GM12878 (cell line): ENCODE measurements around the gene MAB21L3. TPM values are rescaled to one million over a fixed set of nuclear protein-coding genes. Genes with fewer than 3 reads are reported as not detected.

ENCODE experiments used
- ESRRA ChIP-seq: IDR thresholded peaks from 2 replicates; pipeline ENCODE4 v1.6.1; 2012; ENCODE audit warnings: mild to moderate bottlenecking, low read length, improper control_type of control experiment
- MEF2A ChIP-seq: IDR thresholded peaks from 2 replicates; pipeline ENCODE4 v1.6.1; 2011; ENCODE audit warnings: low read depth, mild to moderate bottlenecking, low read length, moderate library complexity; ENCODE audit not compliant: insufficient read depth
- NFIC ChIP-seq: IDR thresholded peaks from 2 replicates; pipeline ENCODE4 v1.6.1; 2012; ENCODE audit warnings: low read depth, mild to moderate bottlenecking, inconsistent platforms, low read length, moderate library complexity
- NR2F1 ChIP-seq: fragments of 450-650 bp; conservative IDR thresholded peaks from 2 replicates; pipeline ENCODE4 v1.6.1; 2017; ENCODE audit warnings: mild to moderate bottlenecking
- ZBTB4 ChIP-seq: fragments of 450-650 bp; formaldehyde crosslinking; IDR thresholded peaks from 2 replicates; pipeline ENCODE4 v1.4.0; 2022; ENCODE audit warnings: mild to moderate bottlenecking, moderate library complexity
- ZBTB40 ChIP-seq: fragments of 450-650 bp; IDR thresholded peaks from 2 replicates; pipeline ENCODE4 v1.6.1; 2016; ENCODE audit warnings: mild to moderate bottlenecking, moderate library complexity, borderline replicate concordance
- polyA plus RNA-seq, 11 experiments: library from polyadenylated mRNA; depleted of rRNA in 4 of 11; unstranded in 6 of 11; stranded (reverse) in 5 of 11; fragments of >200 nt; fragmentation: Nextera tagmentation in 4 of 11; fragmentation: Illumina TruSeq in 1 of 11; extraction: Ambion mirVana in 4 of 11; extraction: Trizol in 1 of 11; gene quantifications; 1 replicate in 1 of 11; 2 replicates in 10 of 11; pipeline versions ENCODE4 v1.2.1 to v1.2.3, GENCODE V29; 2011 to 2016; ENCODE audit warnings: inconsistent platforms in 2 of 11, missing spikeins in 2 of 11, low read depth in 1 of 11
- total RNA-seq, 4 experiments: library from RNA; depleted of rRNA in 3 of 4; stranded (reverse); fragments of >200 nt in 3 of 4; fragmentation: Illumina TruSeq in 1 of 4; extraction: Trizol in 1 of 4; gene quantifications; 2 replicates each; pipeline versions ENCODE4 v1.2.1 to v1.2.3, GENCODE V29; 2013 to 2021

The MAB21L3 gene
- total and polyA plus RNA-seq, 10 of the 15 experiments (the other 5 are each of a cell fraction or from before 2014, with no cell fraction given) = 0.18 to 18.6 (median 1.3) TPM

- TF ChIP-seq ZBTB40 (no peak), ESRRA (no peak), NFIC (no peak), MEF2A (no peak), NR2F1 (no peak), ZBTB4 (CRISPR knock-in tag) (no peak)
These were observed 41.9 kb downstream of the MAB21L3 start (continued) for GRCh38 chr1:116152950-116153691.
